Lung (tissue), 12 donors: ENCODE data around the gene LTBP4. TPM values are rescaled to one million over a fixed set of nuclear protein-coding genes. Genes with fewer than 3 reads are reported as not detected.

Source experiments
- ATAC-seq: fragments of 200-7000 bp; cut with Tn5 transposase; one replicate; pipeline ENCODE4 v1.9.1; 2020; ENCODE audit warnings: moderate number of reproducible peaks; ENCODE audit not compliant: insufficient read depth, low FRiP score
- DNase-seq, 3 donors: peaks; one replicate each; pipeline ENCODE4 v3.0.0-alpha.2; 2013 to 2017
- H3K27ac ChIP-seq, 2 donors: one replicate each; pipeline ENCODE4 v1.5.1; 2013; ENCODE audit warnings: mild to moderate bottlenecking in 2 of 2, moderate library complexity in 2 of 2, control low read depth in 1 of 2, inconsistent platforms in 1 of 2, low read depth in 1 of 2, low read length in 1 of 2
- H3K27me3 ChIP-seq, 3 donors: one replicate each; pipeline ENCODE4 v1.5.1; 2013; ENCODE audit warnings: low read length in 2 of 3; ENCODE audit not compliant: control insufficient read depth in 3 of 3, insufficient read depth in 3 of 3
- H3K36me3 ChIP-seq, 4 donors: one replicate each; pipeline ENCODE4 v1.5.1; 2013; ENCODE audit warnings: low read length in 4 of 4, mild to moderate bottlenecking in 1 of 4, moderate library complexity in 1 of 4; ENCODE audit not compliant: control insufficient read depth in 4 of 4, insufficient read depth in 4 of 4
- H3K4me1 ChIP-seq, 5 donors: one replicate each; pipeline ENCODE4 v1.5.1; 2013; ENCODE audit warnings: low read length in 5 of 5, mild to moderate bottlenecking in 2 of 5, moderate library complexity in 1 of 5; ENCODE audit not compliant: control insufficient read depth in 5 of 5, insufficient read depth in 5 of 5
- H3K4me3 ChIP-seq: one replicate; pipeline ENCODE4 v1.5.1; 2013; ENCODE audit warnings: mild to moderate bottlenecking, control low read depth, moderate library complexity
- H3K9ac ChIP-seq, 2 donors: one replicate each; pipeline ENCODE4 v1.5.1; 2013; ENCODE audit warnings: low read length in 2 of 2, control low read depth in 1 of 2; ENCODE audit not compliant: insufficient read depth in 1 of 2
- H3K9me3 ChIP-seq, 4 donors: one replicate each; pipeline ENCODE4 v1.5.1; 2013; ENCODE audit warnings: low read length in 3 of 4, mild to moderate bottlenecking in 1 of 4, moderate library complexity in 1 of 4; ENCODE audit not compliant: control insufficient read depth in 4 of 4, insufficient read depth in 3 of 4
- WGBS, 2 donors: extraction: QIAGEN DNeasy Blood & Tissue Kit; methylation state at CpG; one replicate each; pipeline ENCODE4 v1.1.7; 2013; 5-methylcytosine and 5-hydroxymethylcytosine counted together
- polyA plus RNA-seq, 2 donors: library from polyadenylated mRNA; stranded (reverse); fragments of 200-250 nt; gene quantifications; one replicate each; pipeline ENCODE4 v1.2.1, GENCODE V29; 2013
- total RNA-seq, 2 donors: library from RNA; depleted of rRNA in 1 of 2; stranded (reverse); fragments of >200 nt in 1 of 2; gene quantifications; one replicate each; pipeline ENCODE4 v1.2.1, GENCODE V29; 2014 to 2021
- TF ChIP-seq, protein P1 (sequence below): IDR thresholded peaks from 2 replicates; pipeline ENCODE4 v1.5.1; 2012; ENCODE audit warnings: mild to moderate bottlenecking; ENCODE audit errors: control extremely low read depth, extremely low read depth
- donor health status: control.
- donor health status: control.
- donor health status: Bipolar disorder and iron deficiency.
- donor health status: healthy.
- donor health status: DM: yes; HTN: yes; CAD: no.

Gene LTBP4
- total and polyA plus RNA-seq, 4 donors: 73.0 to 290 (median 151) TPM

DNA sequence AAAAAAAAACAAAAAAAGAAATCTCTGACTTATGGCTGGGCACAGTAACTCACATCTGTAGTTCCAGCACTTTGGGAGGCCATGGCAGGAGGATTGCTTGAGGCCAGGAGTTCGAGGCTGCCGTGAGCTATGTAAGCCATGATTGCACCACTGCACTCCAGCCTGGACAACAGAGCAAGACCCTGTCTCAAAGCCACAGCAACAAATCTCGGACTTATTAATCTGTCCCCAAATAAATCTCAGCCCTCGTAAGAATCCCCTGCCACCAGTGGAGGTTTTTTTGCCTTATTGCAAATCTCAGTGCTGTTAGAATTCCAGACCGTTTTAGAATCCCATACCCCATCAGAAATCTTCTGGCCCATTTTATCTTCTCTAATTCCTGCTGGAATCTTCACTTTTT, 19.6 kb upstream of the LTBP4 start:
- Histone ChIP-seq H3K4me1 (peaks cover 0 to 6% (median 3%) of the 10 kb centered on the region in 5 donors), H3K27ac (no peak overlapping the region), H3K9me3 (no peaks in the 10 kb centered on the region), H3K4me3 (no peak overlapping the region), H3K36me3 (peaks cover 0 to 26% (median 4%) of the 10 kb centered on the region in 4 donors), H3K9ac (no peak overlapping the region), H3K27me3 (no peaks in the 10 kb centered on the region)
- ATAC-seq (no peak), DNase-seq (no peak)
- WGBS, 2 donors: 97 to 98% methylated on average over 5 of the region's 5 CpGs
- TF ChIP-seq, protein P1, sequence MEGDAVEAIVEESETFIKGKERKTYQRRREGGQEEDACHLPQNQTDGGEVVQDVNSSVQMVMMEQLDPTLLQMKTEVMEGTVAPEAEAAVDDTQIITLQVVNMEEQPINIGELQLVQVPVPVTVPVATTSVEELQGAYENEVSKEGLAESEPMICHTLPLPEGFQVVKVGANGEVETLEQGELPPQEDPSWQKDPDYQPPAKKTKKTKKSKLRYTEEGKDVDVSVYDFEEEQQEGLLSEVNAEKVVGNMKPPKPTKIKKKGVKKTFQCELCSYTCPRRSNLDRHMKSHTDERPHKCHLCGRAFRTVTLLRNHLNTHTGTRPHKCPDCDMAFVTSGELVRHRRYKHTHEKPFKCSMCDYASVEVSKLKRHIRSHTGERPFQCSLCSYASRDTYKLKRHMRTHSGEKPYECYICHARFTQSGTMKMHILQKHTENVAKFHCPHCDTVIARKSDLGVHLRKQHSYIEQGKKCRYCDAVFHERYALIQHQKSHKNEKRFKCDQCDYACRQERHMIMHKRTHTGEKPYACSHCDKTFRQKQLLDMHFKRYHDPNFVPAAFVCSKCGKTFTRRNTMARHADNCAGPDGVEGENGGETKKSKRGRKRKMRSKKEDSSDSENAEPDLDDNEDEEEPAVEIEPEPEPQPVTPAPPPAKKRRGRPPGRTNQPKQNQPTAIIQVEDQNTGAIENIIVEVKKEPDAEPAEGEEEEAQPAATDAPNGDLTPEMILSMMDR: no peak

DNA sequence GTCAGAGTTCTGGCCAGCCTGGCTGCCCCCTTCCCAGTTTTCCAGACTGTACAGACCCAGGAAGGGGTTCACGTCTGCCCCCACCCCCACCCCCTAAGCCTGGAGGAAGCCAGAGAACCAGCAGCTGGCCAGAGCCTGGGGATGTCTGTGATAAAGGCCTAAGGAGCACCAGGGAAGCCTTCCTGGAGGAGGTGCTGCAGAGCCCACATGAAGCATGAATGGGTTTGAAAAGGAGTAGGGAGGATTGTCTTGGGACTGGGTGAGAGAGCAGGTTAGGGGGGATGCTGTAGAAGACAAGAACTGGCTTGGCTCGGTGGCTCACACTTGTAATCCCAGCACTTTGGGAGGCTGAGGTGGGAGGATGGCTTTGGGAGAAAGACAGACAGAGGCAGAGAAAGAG, 18.7 kb upstream of the LTBP4 start:
- H3K9me3 ChIP-seq: no peaks in the 10 kb centered on the region
- WGBS, 2 donors: 94 to 97% methylated on average over 2 of the region's 2 CpGs
- ATAC-seq: no peak

DNA sequence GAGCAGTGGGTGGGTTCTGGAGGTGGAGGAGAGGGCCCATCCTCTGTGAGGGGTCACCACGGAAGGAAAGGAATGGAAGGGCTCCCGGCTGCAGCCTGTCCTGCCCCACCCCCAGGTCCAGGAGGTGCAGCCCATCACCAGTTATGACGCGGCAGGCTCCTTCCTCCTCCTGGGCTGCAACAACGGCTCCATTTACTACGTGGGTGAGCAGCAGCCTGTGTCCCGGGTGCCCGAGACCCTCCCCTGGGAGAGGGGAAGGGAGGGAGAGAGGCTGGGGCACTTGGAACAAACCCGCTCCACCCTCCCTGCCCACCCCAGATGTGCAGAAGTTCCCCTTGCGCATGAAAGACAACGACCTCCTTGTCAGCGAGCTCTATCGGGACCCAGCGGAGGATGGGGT, 17.9 kb upstream of the LTBP4 start:
- H3K9ac ChIP-seq: no peak overlapping the region
- peaks cover 0 to 31% (median 6%) of the 10 kb centered on the region in 4 donors for H3K36me3 ChIP-seq
- no peaks in the 10 kb centered on the region for H3K4me1 ChIP-seq
- WGBS, 2 donors: 91 to 93% methylated on average over 13 to 14 of the region's 14 CpGs
- H3K9me3 ChIP-seq: no peaks in the 10 kb centered on the region
- DNase-seq (no peak), ATAC-seq (no peak)
- no peak overlapping the region for H3K27ac ChIP-seq
- no peak overlapping the region for H3K4me3 ChIP-seq
- H3K27me3 ChIP-seq: no peaks in the 10 kb centered on the region
- TF ChIP-seq, protein P1: no peak

More for the DNA sequence above, 18.7 kb upstream of the LTBP4 start:
- Histone ChIP-seq H3K9ac (no peak overlapping the region), H3K27me3 (no peaks in the 10 kb centered on the region), H3K4me1 (peaks cover 0 to 4% (median under 1%) of the 10 kb centered on the region in 5 donors), H3K4me3 (no peak overlapping the region), H3K36me3 (peaks cover 0 to 29% (median 6%) of the 10 kb centered on the region in 4 donors), H3K27ac (no peak overlapping the region)
- TF ChIP-seq, protein P1: no peak
- no peak for DNase-seq

DNA sequence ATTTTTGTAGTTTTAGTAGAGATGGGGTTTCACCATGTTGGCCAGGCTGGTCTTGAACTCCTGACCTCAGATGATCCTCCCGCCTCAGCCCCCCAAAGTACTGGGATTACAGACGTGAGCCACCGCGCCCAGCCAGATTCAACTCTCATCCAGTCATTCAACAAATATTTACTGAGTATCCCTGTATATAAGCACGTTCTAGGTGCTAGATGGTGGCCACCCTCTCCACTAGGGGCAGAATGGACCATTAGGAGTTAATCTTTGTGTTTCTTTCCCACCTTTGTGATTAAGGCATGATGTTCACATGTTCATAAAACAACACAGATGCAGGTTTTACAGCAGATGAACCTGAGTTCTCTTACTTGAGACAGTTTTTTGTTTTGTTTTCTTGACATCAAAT, 17.2 kb upstream of the LTBP4 start:
- Histone ChIP-seq H3K36me3 (peaks cover 0 to 33% (median 6%) of the 10 kb centered on the region in 4 donors), H3K27ac (no peak overlapping the region), H3K4me3 (no peak overlapping the region), H3K9ac (no peak overlapping the region), H3K9me3 (no peaks in the 10 kb centered on the region), H3K27me3 (no peaks in the 10 kb centered on the region), H3K4me1 (no peaks in the 10 kb centered on the region)
- TF ChIP-seq, protein P1: no peak
- 88 to 94% methylated on average over 5 of the region's 5 CpGs for WGBS, 2 donors
- DNase-seq (no peak), ATAC-seq (no peak)
